ENCODE data around the gene EHD2. TPM values are rescaled to one million over a fixed set of nuclear protein-coding genes. Genes with fewer than 3 reads are reported as not detected.

The EHD2 gene
- total RNA-seq, 2 experiments from 2014 or later, result 0.34 TPM; not detected in 1

- CTCF ChIA-PET, result no interaction called here
- POLR2A ChIA-PET, result no interaction called here
- H3K9me3 Mint-ChIP-seq (ENCODE audit: insufficient read depth), result no peaks in the 10 kb centered on the region
Observed at GRCh38 chr19:47694466-47695273, 18.6 kb upstream of the EHD2 start.

GRCh38 chr19:47695533-47696262 lies 17.5 kb upstream of the EHD2 start:
- Mint-ChIP-seq H3K27ac (peak overlapping the region; percentile 20), H3K27me3 (ENCODE audit: low read depth) (no peaks in the 10 kb centered on the region), H3K4me1 (ENCODE audit: low read depth) (peaks cover 2% of the 10 kb centered on the region), H3K4me3 (no peak overlapping the region), H3K9me3 (ENCODE audit: insufficient read depth) (no peaks in the 10 kb centered on the region), H3K36me3 (ENCODE audit: low read depth) (peaks cover 11% of the 10 kb centered on the region)
- DNase-seq (no peak), ATAC-seq (no peak)
- ChIA-PET POLR2A (no interaction called here), CTCF (interaction anchor here (1.1 to 1.4 kb wide), 2 partner anchors 10 to 259 kb away, joined by 4 to 6 read pairs; no protein-coding TSS in a partner anchor)

More at GRCh38 chr19:47694466-47695273, 18.6 kb upstream of the EHD2 start:
- no peak for ATAC-seq
- Mint-ChIP-seq H3K36me3 (ENCODE audit: low read depth) (peaks cover 7% of the 10 kb centered on the region), H3K4me3 (no peak overlapping the region), H3K4me1 (ENCODE audit: low read depth) (peaks cover 2% of the 10 kb centered on the region), H3K27me3 (ENCODE audit: low read depth) (no peaks in the 10 kb centered on the region), H3K27ac (no peak overlapping the region)
- DNase-seq, result no peak

- DNase-seq, result no peak
- H3K27me3 Mint-ChIP-seq (ENCODE audit: low read depth), result no peaks in the 10 kb centered on the region
- ATAC-seq, result no peak
- peaks cover 2% of the 10 kb centered on the region for H3K4me1 Mint-ChIP-seq (ENCODE audit: low read depth)
- H3K27ac Mint-ChIP-seq, result no peak overlapping the region
- H3K36me3 Mint-ChIP-seq (ENCODE audit: low read depth), result peaks cover 8% of the 10 kb centered on the region
- H3K4me3 Mint-ChIP-seq, result no peak overlapping the region
- ChIA-PET CTCF (interaction anchor here (1.4 to 2.2 kb wide), 2 partner anchors 260 to 264 kb away, joined by 6 to 9 read pairs; no protein-coding TSS in a partner anchor), POLR2A (no interaction called here)
- no peaks in the 10 kb centered on the region for H3K9me3 Mint-ChIP-seq (ENCODE audit: insufficient read depth)
Observed at GRCh38 chr19:47696635-47697034, 16.6 kb upstream of the EHD2 start.

- Mint-ChIP-seq H3K4me1 (ENCODE audit: low read depth) (peaks cover 2% of the 10 kb centered on the region), H3K27me3 (ENCODE audit: low read depth) (no peaks in the 10 kb centered on the region), H3K36me3 (ENCODE audit: low read depth) (peaks cover 15% of the 10 kb centered on the region), H3K27ac (no peak overlapping the region), H3K4me3 (no peak overlapping the region), H3K9me3 (ENCODE audit: insufficient read depth) (no peaks in the 10 kb centered on the region)
- CTCF ChIA-PET, result interaction anchor here (1.5 to 2.7 kb wide), 7 partner anchors 10 to 265 kb away, joined by 4 to 21 read pairs (median 9); partner anchors contain the start of gene EHD2
- DNase-seq (peak; percentile 65), ATAC-seq (peak; percentile 65)
- POLR2A ChIA-PET, result interaction anchor here (0.6 kb wide), 1 partner anchor 259 kb away, joined by 3 read pairs; no protein-coding TSS in a partner anchor
Observed at GRCh38 chr19:47697863-47698609, 15.2 kb upstream of the EHD2 start.

GRCh38 chr19:47698631-47699359 lies 14.4 kb upstream of the EHD2 start:
- no peaks in the 10 kb centered on the region for H3K27me3 Mint-ChIP-seq (ENCODE audit: low read depth)
- ATAC-seq, result no peak
- peaks cover 15% of the 10 kb centered on the region for H3K36me3 Mint-ChIP-seq (ENCODE audit: low read depth)
- no peak overlapping the region for H3K4me3 Mint-ChIP-seq
- POLR2A ChIA-PET, result no interaction called here
- CTCF ChIA-PET, result interaction anchor here (0.7 to 2.7 kb wide), 21 partner anchors 9 to 271 kb away, joined by 3 to 21 read pairs (median 5); partner anchors contain the start of genes EHD2, KPTN and NAPA
- no peaks in the 10 kb centered on the region for H3K9me3 Mint-ChIP-seq (ENCODE audit: insufficient read depth)
- H3K4me1 Mint-ChIP-seq (ENCODE audit: low read depth), result peaks cover 2% of the 10 kb centered on the region
- no peak overlapping the region for H3K27ac Mint-ChIP-seq
- no peak for DNase-seq

- H3K4me1 Mint-ChIP-seq (ENCODE audit: low read depth), result peaks cover 2% of the 10 kb centered on the region
- no peak overlapping the region for H3K27ac Mint-ChIP-seq
- DNase-seq, result peak; percentile 60
- H3K9me3 Mint-ChIP-seq (ENCODE audit: insufficient read depth), result no peaks in the 10 kb centered on the region
- ChIA-PET CTCF (interaction anchor here (0.7 to 2.7 kb wide), 21 partner anchors 9 to 271 kb away, joined by 3 to 21 read pairs (median 5); partner anchors contain the start of genes EHD2, KPTN and NAPA), POLR2A (interaction anchor here (0.9 kb wide), 1 partner anchor 168 kb away, joined by 3 read pairs; no protein-coding TSS in a partner anchor)
- peaks cover 15% of the 10 kb centered on the region for H3K36me3 Mint-ChIP-seq (ENCODE audit: low read depth)
- no peak overlapping the region for H3K4me3 Mint-ChIP-seq
- ATAC-seq, result no peak
- H3K27me3 Mint-ChIP-seq (ENCODE audit: low read depth), result no peaks in the 10 kb centered on the region
Observed at GRCh38 chr19:47699360-47699917, 13.8 kb upstream of the EHD2 start.

- H3K36me3 Mint-ChIP-seq (ENCODE audit: low read depth), result peaks cover 11% of the 10 kb centered on the region
- peaks cover 2% of the 10 kb centered on the region for H3K4me1 Mint-ChIP-seq (ENCODE audit: low read depth)
- ChIA-PET POLR2A (interaction anchor here (0.6 kb wide), 1 partner anchor 291 kb away, joined by 3 read pairs; no protein-coding TSS in a partner anchor), CTCF (interaction anchor here (1.1 to 1.4 kb wide), 2 partner anchors 12 to 256 kb away, joined by 3 to 4 read pairs; partner anchors contain the start of gene EHD2)
- DNase-seq, result no peak
- ATAC-seq, result no peak
- H3K27ac Mint-ChIP-seq, result no peak overlapping the region
- no peaks in the 10 kb centered on the region for H3K27me3 Mint-ChIP-seq (ENCODE audit: low read depth)
- no peak overlapping the region for H3K4me3 Mint-ChIP-seq
- no peaks in the 10 kb centered on the region for H3K9me3 Mint-ChIP-seq (ENCODE audit: insufficient read depth)
Observed at GRCh38 chr19:47700934-47701716, 12.1 kb upstream of the EHD2 start.

GRCh38 chr19:47701717-47702552 lies 11.3 kb upstream of the EHD2 start:
- no peak overlapping the region for H3K27ac Mint-ChIP-seq
- ChIA-PET POLR2A (interaction anchor here (0.6 kb wide), 1 partner anchor 292 kb away, joined by 3 read pairs; no protein-coding TSS in a partner anchor), CTCF (interaction anchor here (1.1 to 8.4 kb wide), 2 partner anchors 11 to 265 kb away, joined by 4 to 118 read pairs; partner anchors contain the start of gene EHD2)
- H3K27me3 Mint-ChIP-seq (ENCODE audit: low read depth), result no peaks in the 10 kb centered on the region
- H3K4me1 Mint-ChIP-seq (ENCODE audit: low read depth), result peaks cover 2% of the 10 kb centered on the region
- H3K4me3 Mint-ChIP-seq, result no peak overlapping the region
- DNase-seq, result no peak
- no peaks in the 10 kb centered on the region for H3K9me3 Mint-ChIP-seq (ENCODE audit: insufficient read depth)
- peaks cover 11% of the 10 kb centered on the region for H3K36me3 Mint-ChIP-seq (ENCODE audit: low read depth)
- no peak for ATAC-seq

GRCh38 chr19:47702671-47703070 lies 10.6 kb upstream of the EHD2 start:
- Mint-ChIP-seq H3K27me3 (ENCODE audit: low read depth) (no peaks in the 10 kb centered on the region), H3K27ac (no peak overlapping the region), H3K9me3 (ENCODE audit: insufficient read depth) (no peaks in the 10 kb centered on the region), H3K4me3 (no peak overlapping the region), H3K36me3 (ENCODE audit: low read depth) (peaks cover 11% of the 10 kb centered on the region), H3K4me1 (ENCODE audit: low read depth) (peaks cover 6% of the 10 kb centered on the region)
- ChIA-PET CTCF (interaction anchor here (1.7 to 8.4 kb wide), 2 partner anchors 10 to 266 kb away, joined by 9 to 118 read pairs; partner anchors contain the start of gene EHD2), POLR2A (no interaction called here)
- ATAC-seq (no peak), DNase-seq (no peak)

All from activated CD8-positive, alpha-beta T cell treated with anti-CD3 and anti-CD28 coated beads, Interleukin-2, amount 10 ng/mL, durations not matched to agents 7 days and 5 days (primary cell).